Measurements from ENCODE around the gene MAN1A1. TPM values are rescaled to one million over a fixed set of nuclear protein-coding genes. Genes with fewer than 3 reads are reported as not detected.
"Not testable (repeated sequence)": the region's sequence is repeated elsewhere in the genome, so short reads cannot be mapped to it uniquely, and the experiment has no call there.

Gene MAN1A1
- total and polyA plus RNA-seq, 2 experiments from 2014 or later: 2.0 to 8.7 TPM

DNA sequence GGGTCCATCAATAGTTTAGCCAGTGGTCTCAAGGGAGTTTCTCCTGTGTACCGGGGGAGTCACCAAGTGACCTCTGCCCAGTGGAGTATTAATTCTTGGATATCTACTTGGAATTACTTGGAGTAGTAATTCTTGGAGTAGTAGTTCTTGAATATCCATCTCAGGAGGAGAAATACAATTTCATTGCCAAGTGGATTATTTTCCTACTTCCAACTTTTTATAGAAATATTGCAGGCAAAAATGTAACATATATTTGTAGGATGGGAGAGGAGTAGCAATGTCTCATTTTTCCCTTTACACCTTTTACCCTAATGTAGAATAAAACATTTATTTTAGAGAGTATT, 179.5 kb downstream of the MAN1A1 start (continued):
- TF ChIP-seq, protein P1, sequence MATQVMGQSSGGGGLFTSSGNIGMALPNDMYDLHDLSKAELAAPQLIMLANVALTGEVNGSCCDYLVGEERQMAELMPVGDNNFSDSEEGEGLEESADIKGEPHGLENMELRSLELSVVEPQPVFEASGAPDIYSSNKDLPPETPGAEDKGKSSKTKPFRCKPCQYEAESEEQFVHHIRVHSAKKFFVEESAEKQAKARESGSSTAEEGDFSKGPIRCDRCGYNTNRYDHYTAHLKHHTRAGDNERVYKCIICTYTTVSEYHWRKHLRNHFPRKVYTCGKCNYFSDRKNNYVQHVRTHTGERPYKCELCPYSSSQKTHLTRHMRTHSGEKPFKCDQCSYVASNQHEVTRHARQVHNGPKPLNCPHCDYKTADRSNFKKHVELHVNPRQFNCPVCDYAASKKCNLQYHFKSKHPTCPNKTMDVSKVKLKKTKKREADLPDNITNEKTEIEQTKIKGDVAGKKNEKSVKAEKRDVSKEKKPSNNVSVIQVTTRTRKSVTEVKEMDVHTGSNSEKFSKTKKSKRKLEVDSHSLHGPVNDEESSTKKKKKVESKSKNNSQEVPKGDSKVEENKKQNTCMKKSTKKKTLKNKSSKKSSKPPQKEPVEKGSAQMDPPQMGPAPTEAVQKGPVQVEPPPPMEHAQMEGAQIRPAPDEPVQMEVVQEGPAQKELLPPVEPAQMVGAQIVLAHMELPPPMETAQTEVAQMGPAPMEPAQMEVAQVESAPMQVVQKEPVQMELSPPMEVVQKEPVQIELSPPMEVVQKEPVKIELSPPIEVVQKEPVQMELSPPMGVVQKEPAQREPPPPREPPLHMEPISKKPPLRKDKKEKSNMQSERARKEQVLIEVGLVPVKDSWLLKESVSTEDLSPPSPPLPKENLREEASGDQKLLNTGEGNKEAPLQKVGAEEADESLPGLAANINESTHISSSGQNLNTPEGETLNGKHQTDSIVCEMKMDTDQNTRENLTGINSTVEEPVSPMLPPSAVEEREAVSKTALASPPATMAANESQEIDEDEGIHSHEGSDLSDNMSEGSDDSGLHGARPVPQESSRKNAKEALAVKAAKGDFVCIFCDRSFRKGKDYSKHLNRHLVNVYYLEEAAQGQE (IDR thresholded peaks at IDR 0.05; ENCODE audit: unreplicated experiment): no peak
- TF ChIP-seq, protein P2, sequence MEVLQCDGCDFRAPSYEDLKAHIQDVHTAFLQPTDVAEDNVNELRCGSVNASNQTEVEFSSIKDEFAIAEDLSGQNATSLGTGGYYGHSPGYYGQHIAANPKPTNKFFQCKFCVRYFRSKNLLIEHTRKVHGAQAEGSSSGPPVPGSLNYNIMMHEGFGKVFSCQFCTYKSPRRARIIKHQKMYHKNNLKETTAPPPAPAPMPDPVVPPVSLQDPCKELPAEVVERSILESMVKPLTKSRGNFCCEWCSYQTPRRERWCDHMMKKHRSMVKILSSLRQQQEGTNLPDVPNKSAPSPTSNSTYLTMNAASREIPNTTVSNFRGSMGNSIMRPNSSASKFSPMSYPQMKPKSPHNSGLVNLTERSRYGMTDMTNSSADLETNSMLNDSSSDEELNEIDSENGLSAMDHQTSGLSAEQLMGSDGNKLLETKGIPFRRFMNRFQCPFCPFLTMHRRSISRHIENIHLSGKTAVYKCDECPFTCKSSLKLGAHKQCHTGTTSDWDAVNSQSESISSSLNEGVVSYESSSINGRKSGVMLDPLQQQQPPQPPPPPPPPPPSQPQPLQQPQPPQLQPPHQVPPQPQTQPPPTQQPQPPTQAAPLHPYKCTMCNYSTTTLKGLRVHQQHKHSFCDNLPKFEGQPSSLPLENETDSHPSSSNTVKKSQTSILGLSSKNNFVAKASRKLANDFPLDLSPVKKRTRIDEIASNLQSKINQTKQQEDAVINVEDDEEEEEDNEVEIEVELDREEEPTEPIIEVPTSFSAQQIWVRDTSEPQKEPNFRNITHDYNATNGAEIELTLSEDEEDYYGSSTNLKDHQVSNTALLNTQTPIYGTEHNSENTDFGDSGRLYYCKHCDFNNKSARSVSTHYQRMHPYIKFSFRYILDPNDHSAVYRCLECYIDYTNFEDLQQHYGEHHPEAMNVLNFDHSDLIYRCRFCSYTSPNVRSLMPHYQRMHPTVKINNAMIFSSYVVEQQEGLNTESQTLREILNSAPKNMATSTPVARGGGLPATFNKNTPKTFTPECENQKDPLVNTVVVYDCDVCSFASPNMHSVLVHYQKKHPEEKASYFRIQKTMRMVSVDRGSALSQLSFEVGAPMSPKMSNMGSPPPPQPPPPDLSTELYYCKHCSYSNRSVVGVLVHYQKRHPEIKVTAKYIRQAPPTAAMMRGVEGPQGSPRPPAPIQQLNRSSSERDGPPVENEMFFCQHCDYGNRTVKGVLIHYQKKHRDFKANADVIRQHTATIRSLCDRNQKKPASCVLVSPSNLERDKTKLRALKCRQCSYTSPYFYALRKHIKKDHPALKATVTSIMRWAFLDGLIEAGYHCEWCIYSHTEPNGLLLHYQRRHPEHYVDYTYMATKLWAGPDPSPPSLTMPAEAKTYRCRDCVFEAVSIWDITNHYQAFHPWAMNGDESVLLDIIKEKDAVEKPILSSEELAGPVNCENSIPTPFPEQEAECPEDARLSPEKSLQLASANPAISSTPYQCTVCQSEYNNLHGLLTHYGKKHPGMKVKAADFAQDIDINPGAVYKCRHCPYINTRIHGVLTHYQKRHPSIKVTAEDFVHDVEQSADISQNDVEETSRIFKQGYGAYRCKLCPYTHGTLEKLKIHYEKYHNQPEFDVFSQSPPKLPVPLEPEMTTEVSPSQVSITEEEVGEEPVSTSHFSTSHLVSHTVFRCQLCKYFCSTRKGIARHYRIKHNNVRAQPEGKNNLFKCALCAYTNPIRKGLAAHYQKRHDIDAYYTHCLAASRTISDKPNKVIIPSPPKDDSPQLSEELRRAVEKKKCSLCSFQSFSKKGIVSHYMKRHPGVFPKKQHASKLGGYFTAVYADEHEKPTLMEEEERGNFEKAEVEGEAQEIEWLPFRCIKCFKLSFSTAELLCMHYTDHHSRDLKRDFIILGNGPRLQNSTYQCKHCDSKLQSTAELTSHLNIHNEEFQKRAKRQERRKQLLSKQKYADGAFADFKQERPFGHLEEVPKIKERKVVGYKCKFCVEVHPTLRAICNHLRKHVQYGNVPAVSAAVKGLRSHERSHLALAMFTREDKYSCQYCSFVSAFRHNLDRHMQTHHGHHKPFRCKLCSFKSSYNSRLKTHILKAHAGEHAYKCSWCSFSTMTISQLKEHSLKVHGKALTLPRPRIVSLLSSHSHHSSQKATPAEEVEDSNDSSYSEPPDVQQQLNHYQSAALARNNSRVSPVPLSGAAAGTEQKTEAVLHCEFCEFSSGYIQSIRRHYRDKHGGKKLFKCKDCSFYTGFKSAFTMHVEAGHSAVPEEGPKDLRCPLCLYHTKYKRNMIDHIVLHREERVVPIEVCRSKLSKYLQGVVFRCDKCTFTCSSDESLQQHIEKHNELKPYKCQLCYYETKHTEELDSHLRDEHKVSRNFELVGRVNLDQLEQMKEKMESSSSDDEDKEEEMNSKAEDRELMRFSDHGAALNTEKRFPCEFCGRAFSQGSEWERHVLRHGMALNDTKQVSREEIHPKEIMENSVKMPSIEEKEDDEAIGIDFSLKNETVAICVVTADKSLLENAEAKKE (CRISPR knock-in tag; IDR thresholded peaks at IDR 0.05): no peak
- TF ChIP-seq EZH2phosphoT487 (IDR thresholded peaks at IDR 0.05; ENCODE audit: unreplicated experiment) (no peak), CREB1 (CRISPR knock-in tag; IDR thresholded peaks at IDR 0.05; ENCODE audit: low read depth) (no peak)

DNA sequence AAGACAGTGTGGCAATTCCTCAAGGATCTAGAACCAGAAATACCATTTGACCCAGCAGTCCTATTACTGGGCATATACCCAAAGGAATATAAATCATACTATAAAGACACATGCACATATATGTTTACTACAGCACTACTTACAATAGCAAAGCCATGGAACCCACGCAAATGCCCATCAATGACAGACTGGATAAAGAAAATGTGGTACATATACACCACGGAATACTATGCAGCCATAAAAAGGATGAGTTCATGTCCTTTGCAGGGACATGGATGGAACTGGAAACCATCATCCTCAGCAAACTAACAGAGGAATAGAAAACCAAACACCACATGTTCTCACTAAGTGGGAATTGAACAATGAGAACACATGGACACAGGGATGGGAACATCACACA, 180.2 kb downstream of the MAN1A1 start:
- H3K9me3 Mint-ChIP-seq; H3K27me3 ChIP-seq (ENCODE audit: insufficient read depth); H3K27ac ChIP-seq (ENCODE audit: low read depth); H3K4me2 ChIP-seq; H4K20me1 ChIP-seq (replicated peaks; ENCODE audit: insufficient read depth); H3K36me3 ChIP-seq (ENCODE audit: insufficient read depth); H3K4me3 Mint-ChIP-seq; H3K79me2 ChIP-seq (replicated peaks; ENCODE audit: insufficient read depth); H3K9me2 ChIP-seq (ENCODE audit: insufficient read depth); H3K36me3 Mint-ChIP-seq (ENCODE audit: low read depth); H3K4me1 ChIP-seq (ENCODE audit: insufficient read depth); H3F3A ChIP-seq (replicated peaks; ENCODE audit: low read depth); H2AFZ ChIP-seq; H3K27me3 Mint-ChIP-seq (ENCODE audit: insufficient read depth, low read depth, poor library complexity); ATAC-seq; H3K4me3 ChIP-seq; H3K4me1 Mint-ChIP-seq; H3K27ac Mint-ChIP-seq; DNase-seq (ENCODE audit: low spot score): not testable (repeated sequence)
